GM12878 (cell line): ENCODE data around the gene ERCC2. TPM values are rescaled to one million over a fixed set of nuclear protein-coding genes. Genes with fewer than 3 reads are reported as not detected.

Experiments used
- ATAC-seq: fragments of 200-7000 bp; cut with Tn5 transposase; 3 replicates; pipeline ENCODE4 v1.9.1; 2020; ENCODE audit warnings: mild to moderate bottlenecking, moderate library complexity
- BruUV-seq: library from RNA; stranded (reverse); fragments of 400-500 nt; replicated peaks from 2 replicates; lab custom pipeline; 2021; lab: Mats Ljungman, UMichigan
- CTCF ChIA-PET: fragments of 300-600 bp; sonication (Branson Sonifier 250); formaldehyde crosslinking; extraction: SDS; loops from one replicate; lab custom pipeline; 2021; ENCODE audit warnings: inconsistent platforms; lab: Yijun Ruan, JAX
- POLR2A ChIA-PET: fragments of 350-600 bp; formaldehyde crosslinking; extraction: SDS; loops from one replicate; lab custom pipeline; 2021; ENCODE audit warnings: inconsistent platforms; lab: Charles Lee
- RAD21 ChIA-PET: fragments of 300-600 bp; sonication (Branson Sonifier 250); formaldehyde crosslinking; loops from one replicate; lab custom pipeline; 2023; ENCODE audit warnings: antibody characterized with exemption; ENCODE audit not compliant: unreplicated experiment; lab: Charles Lee
- SMC1A ChIA-PET: fragments of 300-600 bp; sonication (Branson Sonifier 250); formaldehyde crosslinking; loops from one replicate; lab custom pipeline; 2023; ENCODE audit not compliant: unreplicated experiment, uncharacterized antibody; lab: Charles Lee
- DNase-seq: peaks from one replicate; pipeline ENCODE4 v3.0.0-alpha.2; 2011; ENCODE audit warnings: low read depth, low spot score
- FAIRE-seq: peaks from 3 replicates; lab custom pipeline; 2011; peaks lifted over from hg19 to GRCh38; lab: Jason Lieb, UNC
- H2AFZ ChIP-seq: 2 replicates; pipeline ENCODE4 v1.6.0; 2011; ENCODE audit warnings: low read depth, low read length, control low read depth; ENCODE audit not compliant: control insufficient read depth
- H3K27ac ChIP-seq: 2 replicates; pipeline ENCODE4 v1.5.1; 2011; ENCODE audit warnings: control low read depth; ENCODE audit not compliant: control insufficient read depth, insufficient read depth
- H3K27me3 ChIP-seq, 2 experiments: replicated peaks in 1 of 2; 2 replicates each; pipeline versions ENCODE4 v1.6.0 to v1.6.1; 2011; ENCODE audit warnings: low read length in 1 of 2; ENCODE audit not compliant: control insufficient read depth in 2 of 2, insufficient read depth in 2 of 2
- H3K36me3 ChIP-seq, 2 experiments: 2 replicates each; pipeline ENCODE4 v1.5.1; 2011; ENCODE audit warnings: low read length in 1 of 2; ENCODE audit not compliant: control insufficient read depth in 2 of 2, insufficient read depth in 2 of 2
- H3K4me1 ChIP-seq: 2 replicates; pipeline ENCODE4 v1.6.1; 2011; ENCODE audit warnings: mild to moderate bottlenecking, low read length, moderate library complexity, mixed read lengths; ENCODE audit not compliant: control insufficient read depth, insufficient read depth
- H3K4me2 ChIP-seq: 2 replicates; pipeline ENCODE4 v1.6.0; 2011; ENCODE audit warnings: control low read depth; ENCODE audit not compliant: control insufficient read depth, insufficient read depth
- H3K4me3 ChIP-seq: fragments of 200-600 bp; sonication (generic); 2 replicates; pipeline ENCODE4 v1.5.1; 2016
- H3K79me2 ChIP-seq: 2 replicates; pipeline ENCODE4 v1.6.0; 2011; ENCODE audit warnings: low read length; ENCODE audit not compliant: control insufficient read depth, insufficient read depth
- H3K9ac ChIP-seq: 2 replicates; pipeline ENCODE4 v1.8.0; 2011; ENCODE audit warnings: low read length, control low read depth, mixed read lengths; ENCODE audit not compliant: control insufficient read depth, insufficient read depth
- H3K9me3 ChIP-seq: replicated peaks from 3 replicates; pipeline ENCODE4 v1.5.1; 2011; ENCODE audit warnings: mild to moderate bottlenecking, low read length; ENCODE audit not compliant: control insufficient read depth, insufficient read depth
- H4K20me1 ChIP-seq: 2 replicates; pipeline ENCODE4 v1.6.0; 2011; ENCODE audit not compliant: control insufficient read depth, insufficient read depth
- BRCA1 ChIP-seq: IDR thresholded peaks from 2 replicates; pipeline ENCODE4 v1.6.1; 2011; ENCODE audit warnings: low read depth, low read length, improper control_type of control experiment
- NFYB ChIP-seq: IDR thresholded peaks from 2 replicates; pipeline ENCODE4 v1.6.1; 2011; ENCODE audit warnings: low read depth, mild to moderate bottlenecking, low read length, improper control_type of control experiment, moderate library complexity; ENCODE audit not compliant: insufficient read depth
- SUPT20H ChIP-seq: IDR thresholded peaks from 2 replicates; pipeline ENCODE4 v1.6.1; 2011; ENCODE audit warnings: low read depth, mild to moderate bottlenecking, low read length, moderate library complexity, borderline replicate concordance; ENCODE audit not compliant: control insufficient read depth
- ZBTB33 ChIP-seq: fragments of 450-650 bp; IDR thresholded peaks from 2 replicates; pipeline ENCODE4 v1.6.1; 2017; ENCODE audit warnings: mild to moderate bottlenecking
- ZNF207 ChIP-seq: fragments of 450-650 bp; IDR thresholded peaks from 2 replicates; pipeline ENCODE4 v1.6.1; 2014; ENCODE audit warnings: antibody characterized with exemption, mild to moderate bottlenecking, borderline replicate concordance
- WGBS: methylation state at CpG from one replicate; pipeline ENCODE4 v1.1.6; 2016; ENCODE audit warnings: low lambda C conversion rate; ENCODE audit not compliant: insufficient replicate concordance, insufficient coverage; ENCODE audit errors: missing lambda C conversion rate; 5-methylcytosine and 5-hydroxymethylcytosine counted together
- in situ Hi-C: fragments of 300-500 bp; cut with MboI; formaldehyde crosslinking; loops from 9 replicates; pipeline ENCODE4 v1.14.3; 2018; ENCODE audit warnings: mixed read lengths
- intact Hi-C: fragments of 100-400 bp; cut with micrococcal nuclease; formaldehyde crosslinking; loops from one replicate; pipeline ENCODE4 v1.14.2; 2022; ENCODE audit not compliant: unreplicated experiment
- polyA plus RNA-seq, 11 experiments: library from polyadenylated mRNA; depleted of rRNA in 4 of 11; unstranded in 6 of 11; stranded (reverse) in 5 of 11; fragments of >200 nt; fragmentation: Nextera tagmentation in 4 of 11; fragmentation: Illumina TruSeq in 1 of 11; extraction: Ambion mirVana in 4 of 11; extraction: Trizol in 1 of 11; gene quantifications; 1 replicate in 1 of 11; 2 replicates in 10 of 11; pipeline versions ENCODE4 v1.2.1 to v1.2.3, GENCODE V29; 2011 to 2016; ENCODE audit warnings: inconsistent platforms in 2 of 11, missing spikeins in 2 of 11, low read depth in 1 of 11
- total RNA-seq, 4 experiments: library from RNA; depleted of rRNA in 3 of 4; stranded (reverse); fragments of >200 nt in 3 of 4; fragmentation: Illumina TruSeq in 1 of 4; extraction: Trizol in 1 of 4; gene quantifications; 2 replicates each; pipeline versions ENCODE4 v1.2.1 to v1.2.3, GENCODE V29; 2013 to 2021
- TF ChIP-seq, protein P1 (sequence below): fragments of 450-650 bp; formaldehyde crosslinking; IDR thresholded peaks from 2 replicates; pipeline ENCODE4 v1.5.0; 2022; ENCODE audit warnings: mild to moderate bottlenecking, missing genetic modification characterization

ERCC2 gene
- total and polyA plus RNA-seq, 10 of the 15 experiments (the other 5 are each of a cell fraction or from before 2014, with no cell fraction given), result 1.3 to 40.1 (median 15.6) TPM

DNA sequence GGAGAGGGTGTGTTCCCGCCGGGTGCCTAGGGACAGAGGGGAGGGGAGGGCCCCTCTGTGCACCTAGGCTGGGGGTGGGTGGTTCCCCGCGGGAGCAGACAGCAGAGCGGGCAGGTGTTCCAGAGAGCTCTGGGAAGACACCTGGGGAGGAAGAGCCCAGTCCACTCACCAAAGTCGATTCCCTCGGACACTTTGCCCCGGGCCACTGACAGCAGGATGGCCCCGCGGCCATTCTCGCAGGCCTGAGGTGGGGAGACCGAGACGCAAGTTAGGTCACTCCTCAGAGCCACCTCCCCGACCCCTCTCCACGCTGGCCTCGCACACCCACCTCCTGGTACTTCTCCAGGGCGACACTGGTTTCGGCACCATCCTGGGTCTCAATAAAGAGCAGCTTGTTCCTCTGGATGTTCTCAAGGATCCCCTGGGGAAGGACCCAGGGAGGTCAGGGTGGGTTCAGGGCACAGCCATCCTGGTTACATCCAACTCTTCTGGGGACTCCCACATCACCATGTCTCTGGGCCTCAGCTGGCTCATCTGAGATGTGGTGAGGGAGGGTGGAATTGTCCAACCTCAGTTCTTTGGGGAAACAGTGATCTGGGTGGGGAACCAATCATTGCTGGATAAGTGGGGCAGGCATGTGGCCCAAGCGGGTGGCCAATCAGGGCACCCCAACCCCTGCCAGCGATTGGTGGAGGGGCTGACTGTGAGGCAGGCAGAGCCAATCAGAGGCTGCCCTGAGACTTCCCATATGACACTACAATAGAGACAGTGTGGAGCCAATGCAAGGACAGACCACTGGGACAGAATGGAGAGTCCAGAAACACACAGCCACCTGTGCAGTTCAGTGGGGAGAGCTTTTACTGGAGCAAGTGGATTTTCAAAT, 17.2 kb downstream of the ERCC2 start:
- Histone ChIP-seq H3K79me2 (no peaks in the 10 kb centered on the region), H4K20me1 (no peaks in the 10 kb centered on the region), H3K4me2 (no peak overlapping the region), H3K9me3 (no peaks in the 10 kb centered on the region), H3K4me1 (no peaks in the 10 kb centered on the region), H3K9ac (no peak overlapping the region), H3K27me3 (no peaks in the 10 kb centered on the region), H3K27ac (no peak overlapping the region), H3K4me3 (no peak overlapping the region), H3K36me3 (peaks cover 3 to 6% of the 10 kb centered on the region in 2 experiments), H2AFZ (no peak overlapping the region)
- ChIA-PET RAD21 (no interaction called here), CTCF (no interaction called here), POLR2A (no interaction called here), SMC1A (no interaction called here)
- no peak for DNase-seq
- 82% methylated on average over 10 of the region's 20 CpGs for WGBS
- BruUV-seq, result no TSS peak
- no peak for FAIRE-seq
- in situ Hi-C loops (no loop called here), intact Hi-C loops (no loop called here)
- peak; percentile 27; the same call in 2 of the 3 replicates for ATAC-seq
- TF ChIP-seq SUPT20H (no peak), ZNF207 (no peak), NFYB (0 out of 2 replicates have a peak, but pooled peaks have one; percentile 25)

DNA sequence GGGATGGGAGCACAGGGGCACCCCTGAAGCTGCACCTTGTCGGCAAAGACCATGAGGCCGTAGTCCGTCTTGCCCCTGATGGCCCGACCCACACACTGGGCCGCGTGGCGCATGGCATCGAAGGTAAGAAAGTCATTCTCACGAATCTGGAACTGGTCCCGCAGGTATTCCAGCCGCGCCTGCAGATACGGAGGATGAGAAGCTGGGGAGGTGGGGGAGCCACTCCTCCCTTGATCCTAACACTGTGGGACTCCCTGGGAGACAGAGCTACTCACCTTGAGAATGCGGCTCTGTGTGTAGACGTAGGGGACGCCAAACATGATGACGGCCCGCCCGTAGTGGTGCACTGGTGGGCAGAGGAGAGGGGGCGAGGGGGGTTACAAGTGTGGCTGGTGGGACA, 17.9 kb downstream of the ERCC2 start:
- ATAC-seq, result no peak
- Histone ChIP-seq H2AFZ (no peak overlapping the region), H3K9me3 (no peaks in the 10 kb centered on the region), H3K79me2 (no peaks in the 10 kb centered on the region), H3K27ac (no peak overlapping the region), H3K4me3 (no peak overlapping the region), H4K20me1 (no peaks in the 10 kb centered on the region), H3K27me3 (no peaks in the 10 kb centered on the region), H3K4me2 (no peak overlapping the region), H3K36me3 (peaks cover 3 to 6% of the 10 kb centered on the region in 2 experiments), H3K9ac (no peak overlapping the region), H3K4me1 (no peaks in the 10 kb centered on the region)
- ChIA-PET RAD21 (no interaction called here), SMC1A (no interaction called here), CTCF (no interaction called here), POLR2A (no interaction called here)
- intact Hi-C loops (no loop called here), in situ Hi-C loops (no loop called here)
- WGBS, result 96% methylated on average over 19 of the region's 20 CpGs
- DNase-seq, result no peak
- no peak for FAIRE-seq
- no peak for TF ChIP-seq BRCA1
- TF ChIP-seq ZBTB33, result no peak
- TF ChIP-seq, protein P1, sequence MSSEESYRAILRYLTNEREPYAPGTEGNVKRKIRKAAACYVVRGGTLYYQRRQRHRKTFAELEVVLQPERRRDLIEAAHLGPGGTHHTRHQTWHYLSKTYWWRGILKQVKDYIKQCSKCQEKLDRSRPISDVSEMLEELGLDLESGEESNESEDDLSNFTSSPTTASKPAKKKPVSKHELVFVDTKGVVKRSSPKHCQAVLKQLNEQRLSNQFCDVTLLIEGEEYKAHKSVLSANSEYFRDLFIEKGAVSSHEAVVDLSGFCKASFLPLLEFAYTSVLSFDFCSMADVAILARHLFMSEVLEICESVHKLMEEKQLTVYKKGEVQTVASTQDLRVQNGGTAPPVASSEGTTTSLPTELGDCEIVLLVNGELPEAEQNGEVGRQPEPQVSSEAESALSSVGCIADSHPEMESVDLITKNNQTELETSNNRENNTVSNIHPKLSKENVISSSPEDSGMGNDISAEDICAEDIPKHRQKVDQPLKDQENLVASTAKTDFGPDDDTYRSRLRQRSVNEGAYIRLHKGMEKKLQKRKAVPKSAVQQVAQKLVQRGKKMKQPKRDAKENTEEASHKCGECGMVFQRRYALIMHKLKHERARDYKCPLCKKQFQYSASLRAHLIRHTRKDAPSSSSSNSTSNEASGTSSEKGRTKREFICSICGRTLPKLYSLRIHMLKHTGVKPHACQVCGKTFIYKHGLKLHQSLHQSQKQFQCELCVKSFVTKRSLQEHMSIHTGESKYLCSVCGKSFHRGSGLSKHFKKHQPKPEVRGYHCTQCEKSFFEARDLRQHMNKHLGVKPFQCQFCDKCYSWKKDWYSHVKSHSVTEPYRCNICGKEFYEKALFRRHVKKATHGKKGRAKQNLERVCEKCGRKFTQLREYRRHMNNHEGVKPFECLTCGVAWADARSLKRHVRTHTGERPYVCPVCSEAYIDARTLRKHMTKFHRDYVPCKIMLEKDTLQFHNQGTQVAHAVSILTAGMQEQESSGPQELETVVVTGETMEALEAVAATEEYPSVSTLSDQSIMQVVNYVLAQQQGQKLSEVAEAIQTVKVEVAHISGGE (CRISPR knock-in tag), result no peak
- BruUV-seq, result no TSS peak
